ENCODE data around the gene GPRC5C.

GRCh38 chr17:74449306-74449705 is 17.4 kb downstream of the GPRC5C start:
- TF ChIP-seq, protein P1, sequence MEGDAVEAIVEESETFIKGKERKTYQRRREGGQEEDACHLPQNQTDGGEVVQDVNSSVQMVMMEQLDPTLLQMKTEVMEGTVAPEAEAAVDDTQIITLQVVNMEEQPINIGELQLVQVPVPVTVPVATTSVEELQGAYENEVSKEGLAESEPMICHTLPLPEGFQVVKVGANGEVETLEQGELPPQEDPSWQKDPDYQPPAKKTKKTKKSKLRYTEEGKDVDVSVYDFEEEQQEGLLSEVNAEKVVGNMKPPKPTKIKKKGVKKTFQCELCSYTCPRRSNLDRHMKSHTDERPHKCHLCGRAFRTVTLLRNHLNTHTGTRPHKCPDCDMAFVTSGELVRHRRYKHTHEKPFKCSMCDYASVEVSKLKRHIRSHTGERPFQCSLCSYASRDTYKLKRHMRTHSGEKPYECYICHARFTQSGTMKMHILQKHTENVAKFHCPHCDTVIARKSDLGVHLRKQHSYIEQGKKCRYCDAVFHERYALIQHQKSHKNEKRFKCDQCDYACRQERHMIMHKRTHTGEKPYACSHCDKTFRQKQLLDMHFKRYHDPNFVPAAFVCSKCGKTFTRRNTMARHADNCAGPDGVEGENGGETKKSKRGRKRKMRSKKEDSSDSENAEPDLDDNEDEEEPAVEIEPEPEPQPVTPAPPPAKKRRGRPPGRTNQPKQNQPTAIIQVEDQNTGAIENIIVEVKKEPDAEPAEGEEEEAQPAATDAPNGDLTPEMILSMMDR (conservative IDR thresholded peaks at IDR 0.05): no peak
- no peak for TF ChIP-seq ZFX (IDR thresholded peaks at IDR 0.05)
